ENCODE results near the gene ITGAD. TPM values are rescaled to one million over a fixed set of nuclear protein-coding genes. Genes with fewer than 3 reads are reported as not detected.

ITGAD gene
- total RNA-seq, 1 experiment from 2014 or later, result not detected

DNA sequence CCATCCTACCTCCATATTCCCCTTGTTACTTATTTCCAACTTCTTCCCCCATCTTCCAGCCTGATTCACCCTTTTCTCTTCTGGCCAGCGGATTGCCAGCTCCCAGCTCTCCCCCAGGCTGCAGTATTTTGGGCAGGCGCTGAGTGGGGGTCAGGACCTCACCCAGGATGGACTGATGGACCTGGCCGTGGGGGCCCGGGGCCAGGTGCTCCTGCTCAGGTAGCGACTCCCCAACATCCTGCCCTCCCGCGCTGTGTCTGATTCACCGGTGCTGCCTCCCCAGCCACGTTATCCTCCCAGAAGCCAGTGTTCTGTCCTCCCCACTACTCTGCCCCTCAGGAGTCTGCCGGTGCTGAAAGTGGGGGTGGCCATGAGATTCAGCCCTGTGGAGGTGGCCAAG, 19.6 kb downstream of the ITGAD start:
- Histone ChIP-seq H3K27ac (ENCODE audit: insufficient read length, low read depth, low read length) (no peak overlapping the region), H4K20me1 (ENCODE audit: control insufficient read depth, insufficient read depth, insufficient read length) (no peaks in the 10 kb centered on the region), H3K27me3 (ENCODE audit: insufficient read depth, low read length) (no peaks in the 10 kb centered on the region), H3K9me3 (ENCODE audit: control insufficient read depth, low read depth, low read length) (no peaks in the 10 kb centered on the region), H3K14ac (ENCODE audit: insufficient read depth, low read length) (no peak overlapping the region), H2AFZ (ENCODE audit: low read length) (no peak overlapping the region), H3K9ac (ENCODE audit: extremely low read depth, insufficient read length, low read length) (no peak overlapping the region), H3K56ac (ENCODE audit: insufficient read length, low read depth, low read length) (no peak overlapping the region), H3K23me2 (ENCODE audit: insufficient read length, low read depth, low read length, poor library complexity, severe bottlenecking) (no peaks in the 10 kb centered on the region), H2BK5ac (ENCODE audit: insufficient read length, low read length) (no peak overlapping the region), H2BK12ac (ENCODE audit: insufficient read length, low read depth, low read length) (no peak overlapping the region), H3T11ph (ENCODE audit: low read length) (no peak overlapping the region), H2BK15ac (ENCODE audit: low read depth, low read length) (no peak overlapping the region), H2BK120ac (ENCODE audit: low read depth, low read length, poor library complexity, severe bottlenecking) (no peak overlapping the region), H3K4me1 (ENCODE audit: insufficient read depth, low read length) (no peaks in the 10 kb centered on the region), H4K5ac (ENCODE audit: insufficient read length, low read depth, low read length) (no peak overlapping the region), H3K4ac (ENCODE audit: low read depth, low read length) (no peak overlapping the region), H4K91ac (ENCODE audit: insufficient read length, low read depth, low read length) (no peak overlapping the region), H3K23ac (ENCODE audit: insufficient read length, low read depth, low read length) (no peak overlapping the region), H3K18ac (ENCODE audit: insufficient read length, low read depth, low read length) (no peak overlapping the region), H2AK5ac (ENCODE audit: insufficient read length, low read length) (no peak overlapping the region), H3K79me2 (ENCODE audit: insufficient read depth, low read length) (no peaks in the 10 kb centered on the region), H4K8ac (replicated peaks; ENCODE audit: insufficient read length, low read depth, low read length) (no peak overlapping the region), H2BK20ac (ENCODE audit: low read depth, low read length, poor library complexity, severe bottlenecking) (no peak overlapping the region), H3K4me2 (ENCODE audit: insufficient read depth, insufficient read length, low read length) (no peak overlapping the region), H3K79me1 (ENCODE audit: insufficient read depth, low read depth, low read length, poor library complexity, severe bottlenecking) (no peaks in the 10 kb centered on the region)
- no CpG with 5 or more reads among the region's 10 CpGs for WGBS (ENCODE audit: extremely low coverage, insufficient read length, low lambda C conversion rate)
- peak overlapping the region in 1 of 3 experiments; percentile 41; a peak in 1 of 7 replicates for H3K27ac Mint-ChIP-seq
- H3K4me3 Mint-ChIP-seq, result no peak overlapping the region
- no peak for DNase-seq
- peaks cover 33% of the 10 kb centered on the region for H3K27me3 Mint-ChIP-seq (ENCODE audit: low read depth)
- TF ChIP-seq, protein P1, sequence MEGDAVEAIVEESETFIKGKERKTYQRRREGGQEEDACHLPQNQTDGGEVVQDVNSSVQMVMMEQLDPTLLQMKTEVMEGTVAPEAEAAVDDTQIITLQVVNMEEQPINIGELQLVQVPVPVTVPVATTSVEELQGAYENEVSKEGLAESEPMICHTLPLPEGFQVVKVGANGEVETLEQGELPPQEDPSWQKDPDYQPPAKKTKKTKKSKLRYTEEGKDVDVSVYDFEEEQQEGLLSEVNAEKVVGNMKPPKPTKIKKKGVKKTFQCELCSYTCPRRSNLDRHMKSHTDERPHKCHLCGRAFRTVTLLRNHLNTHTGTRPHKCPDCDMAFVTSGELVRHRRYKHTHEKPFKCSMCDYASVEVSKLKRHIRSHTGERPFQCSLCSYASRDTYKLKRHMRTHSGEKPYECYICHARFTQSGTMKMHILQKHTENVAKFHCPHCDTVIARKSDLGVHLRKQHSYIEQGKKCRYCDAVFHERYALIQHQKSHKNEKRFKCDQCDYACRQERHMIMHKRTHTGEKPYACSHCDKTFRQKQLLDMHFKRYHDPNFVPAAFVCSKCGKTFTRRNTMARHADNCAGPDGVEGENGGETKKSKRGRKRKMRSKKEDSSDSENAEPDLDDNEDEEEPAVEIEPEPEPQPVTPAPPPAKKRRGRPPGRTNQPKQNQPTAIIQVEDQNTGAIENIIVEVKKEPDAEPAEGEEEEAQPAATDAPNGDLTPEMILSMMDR (conservative IDR thresholded peaks at IDR 0.05), result no peak
- no peaks in the 10 kb centered on the region for H3K36me3 Mint-ChIP-seq (ENCODE audit: insufficient read depth in 1 of 3, low read depth in 3 of 3)
- H3K4me1 Mint-ChIP-seq, result peaks cover 6% of the 10 kb centered on the region in 2 experiments; a peak in 3 of 4 replicates
- H3K9me3 Mint-ChIP-seq, result peaks cover 0 to 2% of the 10 kb centered on the region in 2 experiments; a peak in 2 of 5 replicates

Data from H9 (cell line).